ENCODE measurements around the gene FUNDC2.

DNA sequence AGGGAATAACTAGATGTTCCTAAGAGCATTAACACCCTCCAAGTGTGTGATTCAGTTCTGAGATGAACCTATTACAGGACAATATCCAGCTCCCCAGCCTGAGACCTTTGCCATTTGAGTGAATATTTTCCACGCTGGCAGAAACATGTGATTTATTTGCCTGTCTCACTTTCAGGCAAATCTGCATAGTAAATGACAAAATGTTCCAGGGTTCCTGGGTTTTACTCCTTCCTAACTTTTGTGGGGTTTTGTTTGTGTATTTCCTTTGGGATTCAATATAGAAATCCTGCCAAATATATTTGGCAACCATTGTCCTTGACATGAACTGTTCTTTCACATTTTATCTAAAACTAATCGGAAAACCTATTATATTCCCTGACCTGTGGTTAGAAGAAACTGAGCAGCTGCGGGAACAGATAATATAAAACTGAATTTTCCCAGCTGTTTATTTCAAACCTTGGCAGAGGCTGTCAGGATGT is 16.6 kb upstream of the FUNDC2 start:
- TF ChIP-seq POLR2AphosphoS5 (IDR thresholded peaks at IDR 0.05; ENCODE audit: insufficient read depth, low read depth, low read length), result no peak
- TF ChIP-seq, protein P1, sequence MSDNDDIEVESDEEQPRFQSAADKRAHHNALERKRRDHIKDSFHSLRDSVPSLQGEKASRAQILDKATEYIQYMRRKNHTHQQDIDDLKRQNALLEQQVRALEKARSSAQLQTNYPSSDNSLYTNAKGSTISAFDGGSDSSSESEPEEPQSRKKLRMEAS (IDR thresholded peaks at IDR 0.05; ENCODE audit: insufficient read depth, insufficient read length), result no peak
- no peak for TF ChIP-seq POLR2A (IDR thresholded peaks at IDR 0.05; ENCODE audit: low read depth, low read length)
- TF ChIP-seq FOS (IDR thresholded peaks at IDR 0.05; ENCODE audit: borderline replicate concordance, insufficient read depth, low read length), result no peak
- TF ChIP-seq EZH2 (IDR thresholded peaks at IDR 0.05; ENCODE audit: borderline replicate concordance, low read depth, low read length, severe bottlenecking), result no peak

All from endothelial cell of umbilical vein (primary cell).